HepG2 (cell line): Measurements from ENCODE around the gene ABCA8. TPM values are rescaled to one million over a fixed set of nuclear protein-coding genes. Genes with fewer than 3 reads are reported as not detected.
A peak's percentile ranks its signal among the peaks of the same experiment; 100 is the strongest.

ENCODE experiments used
- ARID4A ChIP-seq: sonication (generic); formaldehyde crosslinking; IDR thresholded peaks from 2 replicates; pipeline ENCODE4 v1.5.0; 2020; ENCODE audit warnings: mild to moderate bottlenecking, missing genetic modification reagents, borderline replicate concordance
- CCDC6 ChIP-seq: sonication (generic); formaldehyde crosslinking; IDR thresholded peaks from 2 replicates; pipeline ENCODE4 v1.8.1; 2022; ENCODE audit warnings: mild to moderate bottlenecking, missing genetic modification reagents, moderate library complexity
- DPF2 ChIP-seq: sonication (generic); formaldehyde crosslinking; IDR thresholded peaks from 2 replicates; pipeline ENCODE4 v1.4.0; 2020; ENCODE audit warnings: mild to moderate bottlenecking, low read depth, missing genetic modification reagents, borderline replicate concordance
- ELF1 ChIP-seq: sonication (generic); formaldehyde crosslinking; IDR thresholded peaks from 2 replicates; pipeline ENCODE4 v1.4.0; 2020; ENCODE audit warnings: missing genetic modification reagents
- FOXP4 ChIP-seq: sonication (generic); formaldehyde crosslinking; IDR thresholded peaks from 2 replicates; pipeline ENCODE4 v1.4.0; 2020; ENCODE audit warnings: missing genetic modification reagents
- GFI1 ChIP-seq: sonication (generic); formaldehyde crosslinking; IDR thresholded peaks from 2 replicates; pipeline ENCODE4 v1.5.0; 2020; ENCODE audit warnings: missing genetic modification reagents, mild to moderate bottlenecking, borderline replicate concordance
- KAT2B ChIP-seq: fragments of 150-350 bp; IDR thresholded peaks from 2 replicates; pipeline ENCODE4 v1.6.1; 2014; ENCODE audit warnings: low read depth, low read length, borderline replicate concordance
- KDM3A ChIP-seq: IDR thresholded peaks from 2 replicates; pipeline ENCODE4 v1.6.1; 2018; ENCODE audit warnings: low read depth, missing compliant biosample characterization
- MEF2D ChIP-seq: sonication (generic); formaldehyde crosslinking; IDR thresholded peaks from 2 replicates; pipeline ENCODE4 v1.5.1; 2020; ENCODE audit warnings: mild to moderate bottlenecking, missing genetic modification reagents
- NCOA2 ChIP-seq: sonication (generic); formaldehyde crosslinking; IDR thresholded peaks from 2 replicates; pipeline ENCODE4 v1.8.0; 2022; ENCODE audit warnings: inconsistent platforms
- PAF1 ChIP-seq: IDR thresholded peaks from 2 replicates; pipeline ENCODE4 v1.6.1; 2016; ENCODE audit warnings: missing genetic modification reagents, missing compliant biosample characterization
- SMAD3 ChIP-seq: sonication (generic); formaldehyde crosslinking; IDR thresholded peaks from 2 replicates; pipeline ENCODE4 v1.4.0; 2020; ENCODE audit warnings: missing genetic modification reagents
- ZBTB37 ChIP-seq: sonication (generic); formaldehyde crosslinking; IDR thresholded peaks from 2 replicates; pipeline ENCODE4 v1.4.0; 2020; ENCODE audit warnings: mild to moderate bottlenecking, missing genetic modification reagents
- ZGPAT ChIP-seq: IDR thresholded peaks from 2 replicates; pipeline ENCODE4 v1.6.1; 2016; ENCODE audit warnings: mild to moderate bottlenecking
- ZNF101 ChIP-seq: sonication (generic); formaldehyde crosslinking; IDR thresholded peaks from 2 replicates; pipeline ENCODE4 v1.4.0; 2020; ENCODE audit warnings: mild to moderate bottlenecking, low read depth, missing genetic modification reagents, borderline replicate concordance
- ZNF614 ChIP-seq: IDR thresholded peaks from 2 replicates; pipeline ENCODE4 v1.6.1; 2018; ENCODE audit warnings: missing biosample characterization, missing genetic modification reagents, inconsistent platforms, borderline replicate concordance
- ZNF710 ChIP-seq: sonication (generic); formaldehyde crosslinking; IDR thresholded peaks from 2 replicates; pipeline ENCODE4 v1.5.0; 2020; ENCODE audit warnings: mild to moderate bottlenecking, missing genetic modification reagents, borderline replicate concordance
- polyA plus RNA-seq, 8 experiments: library from polyadenylated mRNA; depleted of rRNA in 3 of 8; stranded (reverse) in 7 of 8; unstranded in 1 of 8; fragments of >200 nt; fragmentation: Illumina TruSeq in 4 of 8; extraction: Trizol in 4 of 8; gene quantifications; 2 replicates each; pipeline versions ENCODE4 v1.2.1 to v1.2.3, GENCODE V29; 2011 to 2016; ENCODE audit warnings: low read depth in 4 of 8, missing spikeins in 1 of 8, mixed read lengths in 1 of 8; ENCODE audit not compliant: insufficient read depth in 1 of 8
- total RNA-seq, 5 experiments: library from RNA; depleted of rRNA; stranded (reverse); fragments of >200 nt; fragmentation: Illumina TruSeq; extraction: Trizol; gene quantifications; 2 replicates each; pipeline ENCODE4 v1.2.3, GENCODE V29; 2016; ENCODE audit warnings: low read depth in 1 of 5

The ABCA8 gene
- total and polyA plus RNA-seq, 2 of the 13 experiments (the other 11 are each of a cell fraction or from before 2014, with no cell fraction given) = 0.05 to 0.18 TPM

GRCh38 chr17:68821860-68822696 is 133.1 kb downstream of the ABCA8 start (continued):
- peak; percentile 51 for TF ChIP-seq FOXP4
- TF ChIP-seq ZNF101 = no peak
- TF ChIP-seq ZNF710 (CRISPR knock-in tag) = peak; percentile 77; the same call in 1 of the 2 replicates
- peak; percentile 93 for TF ChIP-seq DPF2 (CRISPR knock-in tag)
- TF ChIP-seq ZBTB37 (CRISPR knock-in tag) = no peak
- no peak for TF ChIP-seq CCDC6 (CRISPR knock-in tag)
- peak; percentile 88 for TF ChIP-seq GFI1 (CRISPR knock-in tag)
- no peak for TF ChIP-seq PAF1 (CRISPR knock-in tag)
- TF ChIP-seq KDM3A (CRISPR knock-in tag) = 0 out of 2 replicates have a peak, but pooled peaks have one; percentile 38
- 0 out of 2 replicates have a peak, but pooled peaks have one; percentile 29 for TF ChIP-seq ELF1 (CRISPR knock-in tag)
- TF ChIP-seq SMAD3 = peak; percentile 90
- peak; percentile 96 for TF ChIP-seq NCOA2 (CRISPR knock-in tag)
- TF ChIP-seq KAT2B = no peak
- peak; percentile 85 for TF ChIP-seq ZGPAT (CRISPR knock-in tag)
- peak; percentile 76 for TF ChIP-seq MEF2D (CRISPR knock-in tag)
- TF ChIP-seq ZNF614 (CRISPR knock-in tag) = peak; percentile 81
- no peak for TF ChIP-seq ARID4A
